Mammary epithelial cell (primary cell): ENCODE measurements around the gene C1QTNF1.

Experiments used
- EZH2 ChIP-seq: IDR thresholded peaks from 2 replicates; pipeline ENCODE4 v1.6.1; 2012; ENCODE audit warnings: low read length, inconsistent platforms, borderline replicate concordance
- TF ChIP-seq, protein P1 (sequence below), 2 donors: IDR thresholded peaks in 1 of 2; conservative IDR thresholded peaks in 1 of 2; 2 replicates each; pipeline ENCODE4 v1.5.1; 2011 to 2012; ENCODE audit warnings: inconsistent platforms in 2 of 2, low read length in 2 of 2, mild to moderate bottlenecking in 2 of 2, control low read depth in 1 of 2, low read depth in 1 of 2; ENCODE audit not compliant: insufficient read depth in 1 of 2; ENCODE audit errors: extremely low read depth in 1 of 2

DNA sequence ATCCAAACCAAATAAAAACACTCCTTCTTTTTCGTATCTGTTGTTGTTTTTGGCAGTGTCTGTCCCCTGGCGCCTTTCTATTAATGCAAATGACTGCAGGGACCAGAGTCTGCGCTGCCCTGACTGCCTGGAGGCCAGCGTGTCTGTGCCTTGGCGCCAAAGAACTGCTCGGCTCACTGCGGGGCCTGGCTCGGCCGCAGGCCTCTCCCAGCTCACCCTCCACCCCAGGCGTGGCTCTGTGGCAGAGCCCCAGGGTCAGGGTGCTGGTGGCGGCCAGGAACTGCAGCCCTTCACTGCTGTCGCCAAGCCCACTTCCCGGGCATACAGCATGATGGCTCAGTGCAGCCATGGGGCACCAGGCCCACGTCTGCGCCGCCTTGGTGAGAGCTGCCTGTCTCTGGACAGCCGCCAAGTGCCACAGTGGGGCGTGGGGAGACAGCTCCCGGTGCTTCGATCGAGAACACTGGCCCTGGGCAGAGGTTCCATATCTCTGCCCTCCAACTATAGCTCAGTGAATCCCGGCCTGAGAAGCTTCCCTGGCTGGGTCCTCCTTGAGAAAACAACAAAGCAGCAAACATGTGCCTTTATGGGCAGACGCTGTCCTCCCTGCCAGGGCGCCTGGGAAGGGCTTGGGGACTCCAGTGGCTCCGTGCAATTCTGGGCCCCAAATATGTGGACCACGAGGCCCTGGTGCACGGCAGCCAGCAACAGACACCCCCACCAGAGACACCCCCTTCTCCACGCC is 25.5 kb upstream of the C1QTNF1 start:
- TF ChIP-seq, protein P1, sequence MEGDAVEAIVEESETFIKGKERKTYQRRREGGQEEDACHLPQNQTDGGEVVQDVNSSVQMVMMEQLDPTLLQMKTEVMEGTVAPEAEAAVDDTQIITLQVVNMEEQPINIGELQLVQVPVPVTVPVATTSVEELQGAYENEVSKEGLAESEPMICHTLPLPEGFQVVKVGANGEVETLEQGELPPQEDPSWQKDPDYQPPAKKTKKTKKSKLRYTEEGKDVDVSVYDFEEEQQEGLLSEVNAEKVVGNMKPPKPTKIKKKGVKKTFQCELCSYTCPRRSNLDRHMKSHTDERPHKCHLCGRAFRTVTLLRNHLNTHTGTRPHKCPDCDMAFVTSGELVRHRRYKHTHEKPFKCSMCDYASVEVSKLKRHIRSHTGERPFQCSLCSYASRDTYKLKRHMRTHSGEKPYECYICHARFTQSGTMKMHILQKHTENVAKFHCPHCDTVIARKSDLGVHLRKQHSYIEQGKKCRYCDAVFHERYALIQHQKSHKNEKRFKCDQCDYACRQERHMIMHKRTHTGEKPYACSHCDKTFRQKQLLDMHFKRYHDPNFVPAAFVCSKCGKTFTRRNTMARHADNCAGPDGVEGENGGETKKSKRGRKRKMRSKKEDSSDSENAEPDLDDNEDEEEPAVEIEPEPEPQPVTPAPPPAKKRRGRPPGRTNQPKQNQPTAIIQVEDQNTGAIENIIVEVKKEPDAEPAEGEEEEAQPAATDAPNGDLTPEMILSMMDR (conservative IDR thresholded peaks at IDR 0.05 in 1 of 2, IDR thresholded peaks at IDR 0.05 in 1 of 2; ENCODE audit: extremely low read depth in 1 of 2, insufficient read depth in 1 of 2, low read depth in 1 of 2, low read length in 2 of 2), result no peak
- TF ChIP-seq EZH2, result no peak
